ENCODE data around the gene ZDHHC20. TPM values are rescaled to one million over a fixed set of nuclear protein-coding genes. Genes with fewer than 3 reads are reported as not detected.

Gene ZDHHC20
- polyA plus RNA-seq, 3 donors, result 28.1 to 67.8 (median 66.8) TPM

DNA sequence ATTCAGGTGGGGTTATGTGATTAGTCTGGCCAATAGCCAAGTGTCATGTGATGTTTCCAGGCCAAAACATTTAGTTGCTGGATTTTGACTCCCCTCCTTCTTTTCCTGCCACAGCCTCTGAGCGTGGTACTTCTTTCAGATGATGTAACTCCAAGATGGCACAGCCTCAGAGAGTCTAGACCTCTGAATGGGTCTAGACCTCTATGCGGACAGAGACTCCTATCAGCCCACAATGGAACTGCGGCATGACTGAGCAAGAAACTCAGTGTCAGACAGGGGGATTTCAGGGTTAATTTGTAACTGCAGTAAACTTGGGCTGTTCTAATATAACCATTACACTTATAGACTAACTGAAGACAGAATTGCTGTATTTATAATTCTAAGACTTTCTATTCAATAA, 42.6 kb upstream of the ZDHHC20 start:
- Histone ChIP-seq H3K9ac (ENCODE audit: insufficient read depth, low read length, poor library complexity, severe bottlenecking) (no peak overlapping the region), H3K9me3 (replicated peaks in 1 of 2; ENCODE audit: control insufficient read depth in 1 of 2, insufficient read depth in 1 of 2, low read length in 2 of 2) (no peaks in the 10 kb centered on the region), H3K27me3 (ENCODE audit: control insufficient read depth in 2 of 2, insufficient read depth in 2 of 2, low read length in 2 of 2) (no peaks in the 10 kb centered on the region), H2AFZ (ENCODE audit: insufficient read depth, low read depth, low read length, poor library complexity, severe bottlenecking) (no peak overlapping the region), H3K36me3 (replicated peaks in 1 of 2; ENCODE audit: control insufficient read depth in 1 of 2, insufficient read depth in 2 of 2, low read length in 2 of 2) (peaks cover 36 to 77% of the 10 kb centered on the region in 2 donors), H4K20me1 (ENCODE audit: insufficient read depth, low read length) (no peaks in the 10 kb centered on the region), H3K79me2 (ENCODE audit: insufficient read depth, low read length) (no peaks in the 10 kb centered on the region), H3K4me1 (ENCODE audit: control insufficient read depth in 1 of 2, insufficient read depth in 2 of 2, low read length in 2 of 2) (no peaks in the 10 kb centered on the region), H3K27ac (ENCODE audit: low read depth in 1 of 2, low read length in 2 of 2) (no peak overlapping the region), H3K4me2 (replicated peaks; ENCODE audit: extremely low read depth, low read length, poor library complexity, severe bottlenecking) (no peak overlapping the region), H3K4me3 (replicated peaks in 1 of 3; ENCODE audit: low read depth in 2 of 3, low read length in 3 of 3) (no peak overlapping the region)
- TF ChIP-seq, protein P1, sequence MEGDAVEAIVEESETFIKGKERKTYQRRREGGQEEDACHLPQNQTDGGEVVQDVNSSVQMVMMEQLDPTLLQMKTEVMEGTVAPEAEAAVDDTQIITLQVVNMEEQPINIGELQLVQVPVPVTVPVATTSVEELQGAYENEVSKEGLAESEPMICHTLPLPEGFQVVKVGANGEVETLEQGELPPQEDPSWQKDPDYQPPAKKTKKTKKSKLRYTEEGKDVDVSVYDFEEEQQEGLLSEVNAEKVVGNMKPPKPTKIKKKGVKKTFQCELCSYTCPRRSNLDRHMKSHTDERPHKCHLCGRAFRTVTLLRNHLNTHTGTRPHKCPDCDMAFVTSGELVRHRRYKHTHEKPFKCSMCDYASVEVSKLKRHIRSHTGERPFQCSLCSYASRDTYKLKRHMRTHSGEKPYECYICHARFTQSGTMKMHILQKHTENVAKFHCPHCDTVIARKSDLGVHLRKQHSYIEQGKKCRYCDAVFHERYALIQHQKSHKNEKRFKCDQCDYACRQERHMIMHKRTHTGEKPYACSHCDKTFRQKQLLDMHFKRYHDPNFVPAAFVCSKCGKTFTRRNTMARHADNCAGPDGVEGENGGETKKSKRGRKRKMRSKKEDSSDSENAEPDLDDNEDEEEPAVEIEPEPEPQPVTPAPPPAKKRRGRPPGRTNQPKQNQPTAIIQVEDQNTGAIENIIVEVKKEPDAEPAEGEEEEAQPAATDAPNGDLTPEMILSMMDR (IDR thresholded peaks at IDR 0.05), result no peak
- Mint-ChIP-seq H3K9me3 (peaks cover 0 to 1% (median 0%) of the 10 kb centered on the region in 7 donors), H3K27me3 (ENCODE audit: low read depth in 3 of 3) (peaks cover 0 to 1% (median 0%) of the 10 kb centered on the region in 3 donors), H3K27ac (peak overlapping the region in 1 of 7 donors; percentile 3), H3K36me3 (peaks cover 48 to 78% of the 10 kb centered on the region in 2 donors), H3K4me1 (no peaks in the 10 kb centered on the region), H3K4me3 (no peak overlapping the region)
- WGBS (ENCODE audit: insufficient coverage), result no CpG with 5 or more reads among the region's 3 CpGs
- no peak for DNase-seq
- intact Hi-C loops (cut with micrococcal nuclease), result no loop called here

DNA sequence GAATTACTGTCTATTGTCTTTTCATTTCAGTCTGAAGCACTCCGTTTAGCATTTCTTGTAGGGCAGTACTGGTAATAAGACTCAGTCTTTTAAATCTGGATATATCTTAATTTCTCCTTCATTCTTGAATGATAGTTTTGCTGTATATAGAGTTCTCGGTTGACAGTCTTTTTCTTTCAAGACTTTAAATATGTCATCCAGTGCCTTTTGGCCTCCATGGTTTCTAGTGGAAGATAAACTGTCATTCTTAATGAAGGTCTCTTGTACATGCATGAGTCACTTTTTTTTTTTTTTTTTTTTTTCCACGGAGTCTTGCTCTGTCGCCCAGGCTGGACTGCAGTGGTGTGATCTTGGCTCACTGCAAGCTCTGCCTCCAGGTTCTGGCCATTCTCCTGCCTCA, 27.2 kb upstream of the ZDHHC20 start:
- TF ChIP-seq, protein P1 (IDR thresholded peaks at IDR 0.05), result no peak
- no peaks in the 10 kb centered on the region for H4K20me1 ChIP-seq (ENCODE audit: insufficient read depth, low read length)
- no peak overlapping the region for H3K27ac ChIP-seq (ENCODE audit: low read depth in 1 of 2, low read length in 2 of 2)
- no peak overlapping the region for H3K4me2 ChIP-seq (replicated peaks; ENCODE audit: extremely low read depth, low read length, poor library complexity, severe bottlenecking)
- no CpG with 5 or more reads among the region's 4 CpGs for WGBS (ENCODE audit: insufficient coverage)
- H3K4me1 ChIP-seq (ENCODE audit: control insufficient read depth in 1 of 2, insufficient read depth in 2 of 2, low read length in 2 of 2), result no peaks in the 10 kb centered on the region
- Mint-ChIP-seq H3K9me3 (peaks cover 20 to 41% (median 35%) of the 10 kb centered on the region in 7 donors), H3K36me3 (peaks cover 18 to 23% of the 10 kb centered on the region in 2 donors), H3K27me3 (ENCODE audit: low read depth in 3 of 3) (peaks cover 0 to 2% (median 2%) of the 10 kb centered on the region in 3 donors), H3K27ac (no peak overlapping the region), H3K4me1 (no peaks in the 10 kb centered on the region), H3K4me3 (no peak overlapping the region)
- intact Hi-C loops (cut with micrococcal nuclease), result no loop called here
- H3K27me3 ChIP-seq (ENCODE audit: control insufficient read depth in 2 of 2, insufficient read depth in 2 of 2, low read length in 2 of 2), result no peaks in the 10 kb centered on the region
- no peak for DNase-seq
- H3K79me2 ChIP-seq (ENCODE audit: insufficient read depth, low read length), result no peaks in the 10 kb centered on the region
- no peak overlapping the region for H2AFZ ChIP-seq (ENCODE audit: insufficient read depth, low read depth, low read length, poor library complexity, severe bottlenecking)
- H3K9ac ChIP-seq (ENCODE audit: insufficient read depth, low read length, poor library complexity, severe bottlenecking), result no peak overlapping the region
- H3K9me3 ChIP-seq (replicated peaks in 1 of 2; ENCODE audit: control insufficient read depth in 1 of 2, insufficient read depth in 1 of 2, low read length in 2 of 2), result peaks cover 23 to 26% of the 10 kb centered on the region in 2 donors
- H3K4me3 ChIP-seq (replicated peaks in 1 of 3; ENCODE audit: low read depth in 2 of 3, low read length in 3 of 3), result no peak overlapping the region
- peaks cover 3 to 22% of the 10 kb centered on the region in 2 donors for H3K36me3 ChIP-seq (replicated peaks in 1 of 2; ENCODE audit: control insufficient read depth in 1 of 2, insufficient read depth in 2 of 2, low read length in 2 of 2)

Measured in CD14-positive monocyte (primary cell).